ENCODE results near the gene KIDINS220. TPM values are rescaled to one million over a fixed set of nuclear protein-coding genes. Genes with fewer than 3 reads are reported as not detected.

The KIDINS220 gene
- total RNA-seq, 2 donors from 2014 or later, result 36.1 to 49.9 TPM

DNA sequence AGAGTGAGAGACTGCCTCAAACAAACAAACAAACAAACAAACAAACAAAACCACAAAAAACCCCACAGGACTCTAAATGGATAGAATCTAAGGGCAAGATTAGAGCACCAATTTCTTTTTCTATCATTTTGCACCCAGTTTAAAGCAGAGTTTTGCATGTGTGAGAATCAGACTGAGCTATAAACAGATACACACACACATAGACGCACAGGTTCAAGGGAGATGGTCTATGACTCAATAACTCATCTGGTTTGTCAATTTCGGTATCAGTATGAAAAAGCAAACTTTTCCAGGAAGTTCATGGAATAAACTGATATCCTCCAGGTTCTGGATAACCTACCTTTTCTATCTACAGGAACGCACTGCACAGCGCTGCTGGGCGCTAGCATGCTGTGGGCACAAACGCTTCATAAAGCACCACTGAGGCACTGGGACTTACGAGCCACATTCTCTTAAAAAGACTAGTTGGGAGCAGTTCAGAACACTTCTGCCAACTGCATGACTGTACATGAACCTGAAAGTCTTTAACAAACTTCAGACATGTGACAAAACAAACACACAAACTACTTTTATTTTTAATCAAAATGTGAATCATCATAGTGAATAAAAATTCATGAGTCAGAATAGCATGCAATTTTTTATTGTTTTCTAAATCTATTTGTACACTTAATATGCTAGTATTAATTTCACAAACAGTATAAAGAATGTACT is 109.0 kb downstream of the KIDINS220 start:
- H3K27ac ChIP-seq, result no peak overlapping the region
- H3K9me3 ChIP-seq, result no peaks in the 10 kb centered on the region

DNA sequence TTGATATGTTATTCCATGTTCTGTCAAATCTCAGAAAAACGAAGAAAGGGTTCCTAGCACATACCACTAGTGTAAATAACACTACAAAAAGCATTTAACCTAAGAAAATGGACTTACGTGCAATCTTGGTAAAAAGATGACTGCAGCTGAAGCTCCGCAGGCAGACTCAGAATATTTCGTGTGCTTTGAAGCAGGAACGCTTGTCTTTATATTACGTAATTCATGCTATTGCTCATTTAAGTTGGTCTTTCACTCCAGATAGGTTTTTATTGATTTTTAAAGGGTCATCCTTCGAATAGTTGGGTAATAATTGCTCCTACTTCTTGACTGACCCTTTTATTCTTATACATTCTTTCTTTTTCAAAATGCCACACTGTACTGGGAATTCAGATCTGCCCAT is 111.6 kb downstream of the KIDINS220 start:
- H3K36me3 ChIP-seq, result peaks cover 12% of the 10 kb centered on the region
- no peak overlapping the region for H3K4me3 ChIP-seq
- H3K4me1 ChIP-seq, result peaks cover 0 to 7% of the 10 kb centered on the region in 2 donors
- no peaks in the 10 kb centered on the region for H3K9me3 ChIP-seq
- no peak overlapping the region for H3K27ac ChIP-seq
- TF ChIP-seq, protein P1, sequence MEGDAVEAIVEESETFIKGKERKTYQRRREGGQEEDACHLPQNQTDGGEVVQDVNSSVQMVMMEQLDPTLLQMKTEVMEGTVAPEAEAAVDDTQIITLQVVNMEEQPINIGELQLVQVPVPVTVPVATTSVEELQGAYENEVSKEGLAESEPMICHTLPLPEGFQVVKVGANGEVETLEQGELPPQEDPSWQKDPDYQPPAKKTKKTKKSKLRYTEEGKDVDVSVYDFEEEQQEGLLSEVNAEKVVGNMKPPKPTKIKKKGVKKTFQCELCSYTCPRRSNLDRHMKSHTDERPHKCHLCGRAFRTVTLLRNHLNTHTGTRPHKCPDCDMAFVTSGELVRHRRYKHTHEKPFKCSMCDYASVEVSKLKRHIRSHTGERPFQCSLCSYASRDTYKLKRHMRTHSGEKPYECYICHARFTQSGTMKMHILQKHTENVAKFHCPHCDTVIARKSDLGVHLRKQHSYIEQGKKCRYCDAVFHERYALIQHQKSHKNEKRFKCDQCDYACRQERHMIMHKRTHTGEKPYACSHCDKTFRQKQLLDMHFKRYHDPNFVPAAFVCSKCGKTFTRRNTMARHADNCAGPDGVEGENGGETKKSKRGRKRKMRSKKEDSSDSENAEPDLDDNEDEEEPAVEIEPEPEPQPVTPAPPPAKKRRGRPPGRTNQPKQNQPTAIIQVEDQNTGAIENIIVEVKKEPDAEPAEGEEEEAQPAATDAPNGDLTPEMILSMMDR (IDR thresholded peaks at IDR 0.05), result no peak
- H3K27me3 ChIP-seq, result no peaks in the 10 kb centered on the region
- no peak for DNase-seq (ENCODE audit: low spot score)

More for the DNA sequence above, 109.0 kb downstream of the KIDINS220 start:
- Histone ChIP-seq H3K4me1 (peaks cover 0 to 7% of the 10 kb centered on the region in 2 donors), H3K36me3 (peaks cover 35% of the 10 kb centered on the region), H3K27me3 (no peaks in the 10 kb centered on the region), H3K4me3 (no peak overlapping the region)
- TF ChIP-seq, protein P1 (IDR thresholded peaks at IDR 0.05), result no peak
- no peak for DNase-seq (ENCODE audit: low spot score)

DNA sequence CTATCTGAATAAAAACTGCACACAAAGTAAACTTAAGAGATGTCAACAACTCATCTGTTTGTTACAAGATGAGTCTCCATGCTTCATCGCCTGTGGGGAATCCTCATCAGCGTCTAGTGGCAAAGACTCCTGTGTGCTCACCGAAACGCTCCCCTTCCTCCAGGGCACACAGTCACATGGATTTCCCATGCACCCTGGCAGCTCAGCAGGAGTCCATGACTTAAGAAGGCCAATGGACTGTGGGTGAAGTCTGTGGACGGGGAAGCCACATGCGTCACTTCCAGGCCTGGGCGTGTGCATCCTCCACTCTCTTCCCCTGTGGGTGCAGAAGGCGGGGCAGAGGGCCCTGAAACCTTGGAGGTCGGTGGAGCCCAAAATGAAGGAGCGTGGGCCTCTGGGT is 114.4 kb downstream of the KIDINS220 start:
- Histone ChIP-seq H3K9me3 (no peaks in the 10 kb centered on the region), H3K27me3 (no peaks in the 10 kb centered on the region), H3K27ac (no peak overlapping the region), H3K36me3 (peaks cover 3% of the 10 kb centered on the region), H3K4me1 (no peaks in the 10 kb centered on the region), H3K4me3 (no peak overlapping the region)
- no peak for DNase-seq (ENCODE audit: low spot score)
- TF ChIP-seq, protein P1 (IDR thresholded peaks at IDR 0.05), result no peak

DNA sequence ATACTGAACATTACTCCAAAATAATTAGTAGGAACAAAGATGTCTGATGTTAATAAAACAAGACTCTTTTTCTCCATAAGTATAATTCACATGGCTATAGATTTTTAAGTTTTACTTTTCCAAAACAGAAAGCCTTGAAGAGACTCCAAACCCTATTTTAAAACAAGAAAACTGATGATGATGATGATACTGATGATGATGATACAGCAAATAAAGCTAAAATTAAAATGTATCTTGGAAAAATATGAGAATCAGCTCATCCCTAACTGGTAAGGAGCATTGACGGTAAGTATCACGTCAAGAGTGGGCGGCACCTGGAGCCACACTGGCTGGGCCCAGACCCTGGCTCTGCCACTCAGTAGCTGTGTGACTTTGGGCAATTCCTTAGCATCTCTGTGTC is 116.0 kb downstream of the KIDINS220 start:
- no peak for DNase-seq (ENCODE audit: low spot score)
- H3K9me3 ChIP-seq, result no peaks in the 10 kb centered on the region
- H3K27me3 ChIP-seq, result no peaks in the 10 kb centered on the region
- TF ChIP-seq, protein P1 (IDR thresholded peaks at IDR 0.05), result no peak
- H3K36me3 ChIP-seq, result no peaks in the 10 kb centered on the region
- H3K4me1 ChIP-seq, result no peaks in the 10 kb centered on the region
- no peak overlapping the region for H3K4me3 ChIP-seq
- H3K27ac ChIP-seq, result no peak overlapping the region

DNA sequence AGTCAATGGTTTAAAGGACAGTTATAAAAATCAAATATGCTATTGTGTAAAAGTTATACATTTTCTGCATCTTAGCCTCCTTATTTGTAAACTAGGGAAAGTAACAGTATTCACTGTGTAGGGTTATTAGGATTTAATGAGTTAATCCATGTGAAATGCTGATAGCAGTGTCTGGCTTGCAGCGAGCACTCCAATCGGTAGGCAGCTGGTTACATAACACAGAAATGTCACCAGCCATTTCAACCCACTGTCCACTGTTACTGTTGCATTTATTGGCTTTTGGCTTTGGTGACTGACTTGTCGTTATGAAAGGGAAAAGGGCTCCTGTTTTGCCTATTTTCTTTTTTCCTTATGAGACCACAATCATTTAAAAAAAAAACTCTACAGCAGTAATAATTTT is 116.7 kb downstream of the KIDINS220 start:
- H3K4me3 ChIP-seq, result no peak overlapping the region
- TF ChIP-seq, protein P1 (IDR thresholded peaks at IDR 0.05), result no peak
- no peaks in the 10 kb centered on the region for H3K36me3 ChIP-seq
- DNase-seq (ENCODE audit: low spot score), result no peak
- H3K27me3 ChIP-seq, result no peaks in the 10 kb centered on the region
- H3K9me3 ChIP-seq, result no peaks in the 10 kb centered on the region
- H3K27ac ChIP-seq, result no peak overlapping the region
- no peaks in the 10 kb centered on the region for H3K4me1 ChIP-seq

DNA sequence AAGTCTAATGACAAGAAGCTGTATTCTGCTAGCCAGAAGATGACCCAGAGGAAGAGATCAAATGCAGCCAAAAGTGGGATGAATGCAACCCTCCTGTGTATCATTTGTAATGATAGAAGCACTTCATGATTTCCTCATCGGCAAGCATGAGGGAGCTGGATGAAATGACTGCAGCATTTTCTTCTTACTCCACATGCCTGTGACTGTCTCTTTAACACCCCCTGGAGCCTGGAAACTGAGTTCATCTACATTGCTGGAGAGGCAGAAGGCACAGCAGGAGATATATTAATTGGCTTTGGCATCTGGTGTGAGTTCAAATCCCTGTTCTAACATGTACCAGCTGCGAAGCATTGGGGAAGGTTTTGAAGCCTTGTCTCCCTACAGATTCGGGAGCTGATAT is 117.9 kb downstream of the KIDINS220 start:
- no peaks in the 10 kb centered on the region for H3K36me3 ChIP-seq
- TF ChIP-seq, protein P1 (IDR thresholded peaks at IDR 0.05), result no peak
- H3K4me3 ChIP-seq, result no peak overlapping the region
- no peaks in the 10 kb centered on the region for H3K4me1 ChIP-seq
- H3K27me3 ChIP-seq, result no peaks in the 10 kb centered on the region
- no peak overlapping the region for H3K27ac ChIP-seq
- no peak for DNase-seq (ENCODE audit: low spot score)
- H3K9me3 ChIP-seq, result no peaks in the 10 kb centered on the region

All from right atrium auricular region (tissue), 2 donors.